ENCODE data around the gene ARMS2.

DNA sequence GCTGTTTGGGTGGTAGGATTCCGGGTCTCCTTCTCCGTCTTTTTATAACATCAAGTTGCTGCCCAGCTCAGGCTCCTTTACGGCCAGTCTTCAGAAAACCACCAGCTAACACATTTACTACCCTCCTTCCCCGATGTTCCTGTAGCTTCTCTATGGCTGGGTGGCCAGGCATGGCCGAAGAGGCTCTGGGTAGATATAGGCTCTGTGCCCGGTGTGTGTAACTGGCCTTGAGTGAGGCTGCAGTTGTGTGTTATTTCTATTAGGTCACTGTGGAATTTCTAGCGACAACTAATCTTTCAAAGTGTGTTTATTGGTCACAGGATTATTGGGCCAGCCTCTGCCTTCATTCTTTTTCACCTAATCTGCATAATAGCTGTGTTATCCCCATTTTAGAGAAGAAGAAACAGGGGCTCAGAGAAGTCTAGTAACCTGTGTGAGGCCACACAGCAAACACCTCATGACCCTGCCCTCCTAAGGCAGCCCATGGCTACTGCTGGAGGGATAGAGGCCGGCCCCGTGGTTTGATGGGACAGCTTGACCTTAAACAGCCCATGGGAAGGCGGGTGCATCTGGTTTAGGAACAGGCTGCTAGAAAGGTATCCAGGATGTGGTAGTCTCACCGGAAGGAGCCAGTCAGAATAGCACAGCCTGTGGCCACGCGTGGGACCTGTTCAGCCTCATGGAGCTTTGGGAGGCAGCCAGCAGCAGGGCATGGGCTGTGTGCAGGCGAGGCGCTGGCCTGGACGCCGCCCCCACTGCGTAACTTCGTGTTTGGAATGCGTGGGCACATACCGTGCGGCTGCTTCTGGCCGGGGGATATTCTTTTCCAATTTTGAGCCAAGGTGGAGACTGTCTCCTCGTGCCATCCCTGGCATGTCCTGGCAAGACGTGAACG lies 36.6 kb downstream of the ARMS2 start:
- TF ChIP-seq, protein P1, sequence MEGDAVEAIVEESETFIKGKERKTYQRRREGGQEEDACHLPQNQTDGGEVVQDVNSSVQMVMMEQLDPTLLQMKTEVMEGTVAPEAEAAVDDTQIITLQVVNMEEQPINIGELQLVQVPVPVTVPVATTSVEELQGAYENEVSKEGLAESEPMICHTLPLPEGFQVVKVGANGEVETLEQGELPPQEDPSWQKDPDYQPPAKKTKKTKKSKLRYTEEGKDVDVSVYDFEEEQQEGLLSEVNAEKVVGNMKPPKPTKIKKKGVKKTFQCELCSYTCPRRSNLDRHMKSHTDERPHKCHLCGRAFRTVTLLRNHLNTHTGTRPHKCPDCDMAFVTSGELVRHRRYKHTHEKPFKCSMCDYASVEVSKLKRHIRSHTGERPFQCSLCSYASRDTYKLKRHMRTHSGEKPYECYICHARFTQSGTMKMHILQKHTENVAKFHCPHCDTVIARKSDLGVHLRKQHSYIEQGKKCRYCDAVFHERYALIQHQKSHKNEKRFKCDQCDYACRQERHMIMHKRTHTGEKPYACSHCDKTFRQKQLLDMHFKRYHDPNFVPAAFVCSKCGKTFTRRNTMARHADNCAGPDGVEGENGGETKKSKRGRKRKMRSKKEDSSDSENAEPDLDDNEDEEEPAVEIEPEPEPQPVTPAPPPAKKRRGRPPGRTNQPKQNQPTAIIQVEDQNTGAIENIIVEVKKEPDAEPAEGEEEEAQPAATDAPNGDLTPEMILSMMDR (IDR thresholded peaks at IDR 0.05): no peak
- no peak for TF ChIP-seq ZFX (IDR thresholded peaks at IDR 0.05; ENCODE audit: borderline replicate concordance)
